OCI-LY7 (cell line): ENCODE measurements around the gene KMT2A. TPM values are rescaled to one million over a fixed set of nuclear protein-coding genes. Genes with fewer than 3 reads are reported as not detected.

Source experiments
- BruUV-seq: library from RNA; stranded (reverse); fragments of 400-500 nt; replicated peaks from 2 replicates; lab custom pipeline; 2021; lab: Mats Ljungman, UMichigan
- CTCF ChIA-PET: fragments of 300-600 bp; sonication (Branson Sonifier 250); formaldehyde crosslinking; loops from one replicate; lab custom pipeline; 2022; ENCODE audit warnings: antibody characterized with exemption; ENCODE audit not compliant: unreplicated experiment; lab: Charles Lee
- POLR2A ChIA-PET: fragments of 300-600 bp; sonication (Branson Sonifier 250); formaldehyde crosslinking; loops from one replicate; lab custom pipeline; 2022; ENCODE audit warnings: antibody characterized with exemption; lab: Charles Lee
- DNase-seq: peaks from one replicate; pipeline ENCODE4 v3.0.0-alpha.2; 2015; ENCODE audit warnings: low spot score
- H2AFZ ChIP-seq: fragments of 200-600 bp; sonication (generic), shearing (Covaris generic); 2 replicates; pipeline ENCODE4 v1.6.1; 2014; ENCODE audit warnings: mild to moderate bottlenecking, antibody characterized with exemption, low read length, moderate library complexity
- H3K27ac ChIP-seq: fragments of 200-600 bp; sonication (generic); 2 replicates; pipeline ENCODE4 v1.5.1; 2014; ENCODE audit warnings: mixed run types, low read depth, mild to moderate bottlenecking, moderate library complexity, low read length, inconsistent platforms; ENCODE audit not compliant: poor library complexity, severe bottlenecking
- H3K36me3 ChIP-seq: fragments of 200-600 bp; sonication (generic); 2 replicates; pipeline ENCODE4 v1.6.1; 2014; ENCODE audit warnings: mild to moderate bottlenecking, antibody characterized with exemption, low read length, moderate library complexity, mixed read lengths; ENCODE audit not compliant: insufficient read depth
- H3K4me1 ChIP-seq: fragments of 200-600 bp; sonication (generic); 2 replicates; pipeline ENCODE4 v1.5.1; 2014; ENCODE audit warnings: mild to moderate bottlenecking, low read length; ENCODE audit not compliant: insufficient read depth, poor library complexity, severe bottlenecking
- H3K4me2 ChIP-seq: fragments of 200-600 bp; sonication (generic); 2 replicates; pipeline ENCODE4 v1.6.1; 2014; ENCODE audit warnings: mild to moderate bottlenecking, low read length
- H3K4me3 ChIP-seq: fragments of 200-600 bp; sonication (generic); 2 replicates; pipeline ENCODE4 v1.5.1; 2014; ENCODE audit warnings: mild to moderate bottlenecking, low read depth, low read length; ENCODE audit not compliant: poor library complexity, severe bottlenecking
- H3K79me2 ChIP-seq: fragments of 200-600 bp; sonication (generic); 2 replicates; pipeline ENCODE4 v1.6.1; 2016; ENCODE audit warnings: low read depth, mild to moderate bottlenecking, low read length, moderate library complexity, mixed read lengths; ENCODE audit not compliant: insufficient read depth
- H3K9me2 ChIP-seq: fragments of 200-600 bp; sonication (generic); 2 replicates; pipeline ENCODE4 v1.6.1; 2016; ENCODE audit warnings: mild to moderate bottlenecking, low read length, mixed read lengths; ENCODE audit not compliant: insufficient read depth
- H3K9me3 ChIP-seq: fragments of 200-600 bp; sonication (generic); 2 replicates; pipeline ENCODE4 v1.6.1; 2014; ENCODE audit warnings: mild to moderate bottlenecking, mixed run types, low read length, mixed read lengths
- H4K20me1 ChIP-seq: fragments of 200-600 bp; sonication (generic); 2 replicates; pipeline ENCODE4 v1.6.1; 2014; ENCODE audit warnings: mild to moderate bottlenecking, antibody characterized with exemption, low read length, moderate library complexity, mixed read lengths; ENCODE audit not compliant: insufficient read depth
- EZH2phosphoT487 ChIP-seq: fragments of 200-600 bp; sonication (generic); IDR thresholded peaks from 2 replicates; pipeline ENCODE4 v1.6.1; 2018; ENCODE audit warnings: low read depth, borderline replicate concordance, mild to moderate bottlenecking, mixed run types, antibody characterized with exemption, low read length, moderate library complexity, mixed read lengths
- intact Hi-C: fragments of 100-400 bp; cut with micrococcal nuclease; formaldehyde crosslinking; loops from one replicate; pipeline ENCODE4 v1.10.0; 2022; ENCODE audit not compliant: unreplicated experiment
- total RNA-seq, 2 experiments: library from RNA; depleted of rRNA in 1 of 2; stranded (reverse); fragments of >200 nt in 1 of 2; shearing (Covaris generic) in 1 of 2; gene quantifications; 2 replicates each; pipeline ENCODE4 v1.2.3, GENCODE V29; 2014 to 2022
- TF ChIP-seq, protein P1 (sequence below): fragments of 200-600 bp; sonication (generic); conservative IDR thresholded peaks from 2 replicates; pipeline ENCODE4 v1.5.1; 2014; ENCODE audit warnings: mild to moderate bottlenecking, antibody characterized with exemption, low read length, moderate library complexity, mixed read lengths

KMT2A gene
- total RNA-seq, 2 experiments from 2014 or later, result 55.8 to 90.0 TPM

DNA sequence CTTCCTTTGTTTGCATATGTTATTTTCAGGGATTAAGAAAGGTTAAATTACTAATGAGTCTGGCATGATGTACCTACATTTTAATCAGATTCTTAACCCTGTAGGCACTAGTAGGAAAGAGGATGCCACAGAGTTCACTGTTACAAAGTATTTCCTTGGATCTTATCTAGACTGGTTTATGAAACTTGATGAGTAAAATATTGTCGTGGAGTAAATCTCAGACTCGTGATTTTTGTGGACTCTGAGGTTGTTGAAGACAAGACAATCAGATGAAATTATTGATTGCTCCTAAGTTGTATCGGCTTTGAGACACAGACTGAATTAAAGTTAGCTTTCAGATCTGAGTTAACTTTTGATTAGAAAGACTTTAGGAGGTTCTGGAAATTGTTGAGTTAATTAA, 6.0 kb downstream of the KMT2A start:
- H3K4me3 ChIP-seq, result no peak overlapping the region
- peaks cover 71% of the 10 kb centered on the region for H4K20me1 ChIP-seq

DNA sequence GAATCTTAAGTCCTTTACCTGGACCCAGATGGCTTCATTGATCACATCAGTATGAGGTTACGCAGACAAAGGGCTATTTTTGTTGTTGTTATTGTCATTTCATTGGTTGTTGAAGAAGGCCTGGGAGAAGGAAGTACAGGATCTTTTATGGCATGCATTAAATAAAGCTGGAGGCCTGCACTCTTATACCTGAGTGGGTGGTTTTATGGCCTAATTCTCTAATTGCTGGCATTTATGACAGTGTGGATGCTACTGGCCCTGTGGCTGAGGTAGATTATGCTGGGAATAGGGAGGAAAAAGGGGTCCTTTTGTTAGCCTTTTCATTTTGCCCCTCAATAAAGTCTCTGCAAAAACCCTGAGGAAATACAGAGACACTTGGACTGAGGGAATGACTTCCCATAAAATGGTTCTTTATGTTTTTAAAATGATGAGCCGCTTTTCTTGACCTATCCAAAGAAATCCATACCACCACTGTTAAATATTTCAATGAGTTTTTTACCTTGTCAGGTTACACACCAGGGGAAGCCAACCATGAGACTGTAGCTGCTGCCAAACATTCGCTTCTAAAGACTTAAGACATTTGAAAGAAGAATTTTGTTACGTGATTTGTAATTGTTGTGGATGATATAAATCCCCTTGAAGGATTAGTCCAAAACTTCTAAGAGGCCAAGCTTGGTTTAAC, 6.8 kb downstream of the KMT2A start:
- Histone ChIP-seq H2AFZ (no peak overlapping the region), H3K79me2 (peaks cover 98% of the 10 kb centered on the region), H3K4me2 (no peak overlapping the region), H3K27ac (no peak overlapping the region), H3K9me3 (no peaks in the 10 kb centered on the region), H3K9me2 (no peaks in the 10 kb centered on the region), H3K4me3 (no peak overlapping the region), H3K36me3 (peaks cover 87% of the 10 kb centered on the region), H3K4me1 (peaks cover 36% of the 10 kb centered on the region), H4K20me1 (peaks cover 79% of the 10 kb centered on the region)
- no peak for DNase-seq
- no TSS peak for BruUV-seq
- TF ChIP-seq, protein P1, sequence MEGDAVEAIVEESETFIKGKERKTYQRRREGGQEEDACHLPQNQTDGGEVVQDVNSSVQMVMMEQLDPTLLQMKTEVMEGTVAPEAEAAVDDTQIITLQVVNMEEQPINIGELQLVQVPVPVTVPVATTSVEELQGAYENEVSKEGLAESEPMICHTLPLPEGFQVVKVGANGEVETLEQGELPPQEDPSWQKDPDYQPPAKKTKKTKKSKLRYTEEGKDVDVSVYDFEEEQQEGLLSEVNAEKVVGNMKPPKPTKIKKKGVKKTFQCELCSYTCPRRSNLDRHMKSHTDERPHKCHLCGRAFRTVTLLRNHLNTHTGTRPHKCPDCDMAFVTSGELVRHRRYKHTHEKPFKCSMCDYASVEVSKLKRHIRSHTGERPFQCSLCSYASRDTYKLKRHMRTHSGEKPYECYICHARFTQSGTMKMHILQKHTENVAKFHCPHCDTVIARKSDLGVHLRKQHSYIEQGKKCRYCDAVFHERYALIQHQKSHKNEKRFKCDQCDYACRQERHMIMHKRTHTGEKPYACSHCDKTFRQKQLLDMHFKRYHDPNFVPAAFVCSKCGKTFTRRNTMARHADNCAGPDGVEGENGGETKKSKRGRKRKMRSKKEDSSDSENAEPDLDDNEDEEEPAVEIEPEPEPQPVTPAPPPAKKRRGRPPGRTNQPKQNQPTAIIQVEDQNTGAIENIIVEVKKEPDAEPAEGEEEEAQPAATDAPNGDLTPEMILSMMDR, result no peak
- no peak for TF ChIP-seq EZH2phosphoT487
- ChIA-PET POLR2A (interaction anchor here (1.1 to 2.6 kb wide), 3 partner anchors 9 to 17 kb away, joined by 3 to 10 read pairs (median 4); no protein-coding TSS in a partner anchor), CTCF (no interaction called here)
- intact Hi-C loops, result no loop called here

More for the DNA sequence above, 6.0 kb downstream of the KMT2A start:
- H3K36me3 ChIP-seq, result peaks cover 80% of the 10 kb centered on the region
- intact Hi-C loops, result no loop called here
- H2AFZ ChIP-seq, result no peak overlapping the region
- BruUV-seq, result no TSS peak
- H3K4me2 ChIP-seq, result no peak overlapping the region
- DNase-seq, result no peak
- ChIA-PET POLR2A (interaction anchor here (1.1 to 2.6 kb wide), 3 partner anchors 10 to 17 kb away, joined by 3 to 10 read pairs (median 4); no protein-coding TSS in a partner anchor), CTCF (no interaction called here)
- no peak overlapping the region for H3K27ac ChIP-seq
- no peaks in the 10 kb centered on the region for H3K9me3 ChIP-seq
- peaks cover 35% of the 10 kb centered on the region for H3K4me1 ChIP-seq
- H3K79me2 ChIP-seq, result peaks cover 98% of the 10 kb centered on the region
- no peak for TF ChIP-seq EZH2phosphoT487
- TF ChIP-seq, protein P1, result no peak
- H3K9me2 ChIP-seq, result no peaks in the 10 kb centered on the region
